ENCODE measurements around the gene MICAL2. TPM values are rescaled to one million over a fixed set of nuclear protein-coding genes. Genes with fewer than 3 reads are reported as not detected.

MICAL2 gene
- total and polyA plus RNA-seq, 2 donors (not counting 3 experiments of a cell fraction or from before 2014, with no cell fraction given): 67.6 to 200 TPM

- no peaks in the 10 kb centered on the region for H3K9me1 ChIP-seq (replicated peaks; ENCODE audit: control insufficient read depth, extremely low read depth, insufficient read depth, low read length)
- peak overlapping the region; percentile 99 for H3K27ac ChIP-seq (ENCODE audit: insufficient read depth, low read depth, low read length)
- ChIA-PET CTCF (interaction anchor here (1.1 to 6.9 kb wide), 16 partner anchors 8 to 191 kb away, joined by 3 to 77 read pairs (median 6); partner anchors contain the start of gene MICAL2), POLR2A (interaction anchor here (1.1 to 1.6 kb wide), 2 partner anchors 13 to 47 kb away, joined by 3 read pairs; no protein-coding TSS in a partner anchor)
- no peaks in the 10 kb centered on the region for H3K36me3 ChIP-seq (ENCODE audit: control insufficient read depth in 2 of 2, extremely low read depth in 1 of 2, insufficient read depth in 2 of 2, low read length in 2 of 2)
- no peak overlapping the region for H2AFZ ChIP-seq (ENCODE audit: low read depth, low read length)
- dilution Hi-C loops (cut with MboI; ENCODE audit: extremely low pct_ligation_motif_present, low sequenced_read_pairs) (no loop called here), intact Hi-C loops (cut with micrococcal nuclease) (loop anchor here (1.0 kb wide), 3 partner anchors 33 to 110 kb away; no protein-coding TSS in a partner anchor)
- H3K79me2 ChIP-seq (ENCODE audit: control insufficient read depth, insufficient read depth, low read length): no peaks in the 10 kb centered on the region
- H3K4me1 ChIP-seq (ENCODE audit: control insufficient read depth, extremely low read depth, insufficient read depth, low read length): peaks cover 75% of the 10 kb centered on the region
- H3K4me2 ChIP-seq (ENCODE audit: insufficient read depth, low read length): peak overlapping the region; percentile 12
- TF ChIP-seq POLR2A (IDR thresholded peaks at IDR 0.05; ENCODE audit: low read depth, low read length) (peak; percentile 36), POLR2AphosphoS5 (IDR thresholded peaks at IDR 0.05; ENCODE audit: insufficient read depth, low read depth, low read length) (no peak)
- no peaks in the 10 kb centered on the region for H3K9me3 ChIP-seq (replicated peaks; ENCODE audit: control insufficient read depth, insufficient read depth, low read length)
- DNase-seq (ENCODE audit: low read depth, low spot score) (no peak), FAIRE-seq (no peak)
- H4K20me1 ChIP-seq (replicated peaks; ENCODE audit: control insufficient read depth, extremely low read depth, insufficient read depth, low read length): no peaks in the 10 kb centered on the region
- peak overlapping the region; percentile 57 for H3K9ac ChIP-seq (replicated peaks; ENCODE audit: extremely low read depth, insufficient read depth, low read length)
- BruUV-seq (replicated peaks): no TSS peak
- H3K4me3 ChIP-seq (replicated peaks in 1 of 3; ENCODE audit: insufficient read depth in 1 of 3, low read depth in 1 of 3, low read length in 3 of 3): no peak overlapping the region
- H3K27me3 ChIP-seq (ENCODE audit: control insufficient read depth in 2 of 2, insufficient read depth in 2 of 2, low read length in 2 of 2): no peaks in the 10 kb centered on the region
Measured at GRCh38 chr11:12090761-12091258, 19.6 kb upstream of the MICAL2 start.

- peak overlapping the region; percentile 17 for H2AFZ ChIP-seq (ENCODE audit: low read depth, low read length)
- CTCF ChIA-PET: interaction anchor here (0.7 to 6.9 kb wide), 11 partner anchors 10 to 189 kb away, joined by 3 to 66 read pairs (median 5); partner anchors contain the start of gene MICAL2
- dilution Hi-C loops (cut with MboI; ENCODE audit: extremely low pct_ligation_motif_present, low sequenced_read_pairs): no loop called here
Measured at GRCh38 chr11:12091956-12092558, 18.3 kb upstream of the MICAL2 start.

More at GRCh38 chr11:12091956-12092558, 18.3 kb upstream of the MICAL2 start:
- no peaks in the 10 kb centered on the region for H3K79me2 ChIP-seq (ENCODE audit: control insufficient read depth, insufficient read depth, low read length)
- intact Hi-C loops (cut with micrococcal nuclease): no loop called here
- TF ChIP-seq EZH2 (IDR thresholded peaks at IDR 0.05; ENCODE audit: borderline replicate concordance, low read depth, low read length, severe bottlenecking): no peak
- no peak for TF ChIP-seq MYC (IDR thresholded peaks at IDR 0.05; ENCODE audit: low read depth, low read length)
- TF ChIP-seq POLR2AphosphoS5 (IDR thresholded peaks at IDR 0.05; ENCODE audit: insufficient read depth, low read depth, low read length): no peak
- no peak for TF ChIP-seq POLR2A (IDR thresholded peaks at IDR 0.05; ENCODE audit: low read depth, low read length)
- TF ChIP-seq CTCF (IDR thresholded peaks at IDR 0.05; ENCODE audit: extremely low read depth in 1 of 2, insufficient read depth in 1 of 2, low read depth in 1 of 2, low read length in 2 of 2): no peak
- TF ChIP-seq JUN (IDR thresholded peaks at IDR 0.05; ENCODE audit: borderline replicate concordance, insufficient read depth, insufficient read length, low read depth): no peak
- TF ChIP-seq GATA2 (IDR thresholded peaks at IDR 0.05; ENCODE audit: insufficient read depth, insufficient read length, low read depth, low read length): no peak
- no peak for TF ChIP-seq MAX (IDR thresholded peaks at IDR 0.05; ENCODE audit: insufficient read depth, insufficient read length)
- TF ChIP-seq FOS (IDR thresholded peaks at IDR 0.05; ENCODE audit: borderline replicate concordance, insufficient read depth, low read length): no peak
- no peaks in the 10 kb centered on the region for H3K9me1 ChIP-seq (replicated peaks; ENCODE audit: control insufficient read depth, extremely low read depth, insufficient read depth, low read length)
- H3K4me2 ChIP-seq (ENCODE audit: insufficient read depth, low read length): no peak overlapping the region
- H3K9me3 ChIP-seq (replicated peaks; ENCODE audit: control insufficient read depth, insufficient read depth, low read length): no peaks in the 10 kb centered on the region
- no peak for FAIRE-seq
- H3K4me1 ChIP-seq (ENCODE audit: control insufficient read depth, extremely low read depth, insufficient read depth, low read length): peaks cover 63% of the 10 kb centered on the region
- BruUV-seq (replicated peaks): no TSS peak
- H3K4me3 ChIP-seq (replicated peaks in 1 of 3; ENCODE audit: insufficient read depth in 1 of 3, low read depth in 1 of 3, low read length in 3 of 3): no peak overlapping the region
- peak overlapping the region; percentile 99 for H3K27ac ChIP-seq (ENCODE audit: insufficient read depth, low read depth, low read length)
- H3K27me3 ChIP-seq (ENCODE audit: control insufficient read depth in 2 of 2, insufficient read depth in 2 of 2, low read length in 2 of 2): no peaks in the 10 kb centered on the region
- no peak overlapping the region for H3K9ac ChIP-seq (replicated peaks; ENCODE audit: extremely low read depth, insufficient read depth, low read length)
- DNase-seq (ENCODE audit: low read depth, low spot score): no peak
- POLR2A ChIA-PET: no interaction called here
- no peaks in the 10 kb centered on the region for H4K20me1 ChIP-seq (replicated peaks; ENCODE audit: control insufficient read depth, extremely low read depth, insufficient read depth, low read length)
- H3K36me3 ChIP-seq (ENCODE audit: control insufficient read depth in 2 of 2, extremely low read depth in 1 of 2, insufficient read depth in 2 of 2, low read length in 2 of 2): no peaks in the 10 kb centered on the region

Measured in endothelial cell of umbilical vein (primary cell).